ENCODE measurements around the gene CRELD1. TPM values are rescaled to one million over a fixed set of nuclear protein-coding genes. Genes with fewer than 3 reads are reported as not detected.
A peak's percentile ranks its signal among the peaks of the same experiment; 100 is the strongest.

The CRELD1 gene
- total and polyA plus RNA-seq, 2 of the 13 experiments (the other 11 are each of a cell fraction or from before 2014, with no cell fraction given) = 27.1 to 61.9 TPM

- TF ChIP-seq HOXA9 (CRISPR knock-in tag; IDR thresholded peaks at IDR 0.05; ENCODE audit: borderline replicate concordance) (no peak), ZNF496 (CRISPR knock-in tag; IDR thresholded peaks at IDR 0.05; ENCODE audit: insufficient replicate concordance) (no peak), ZNF138 (CRISPR knock-in tag; IDR thresholded peaks at IDR 0.05; ENCODE audit: low read depth) (peak; percentile 69; the same call in 1 of the 2 replicates), MED13 (CRISPR knock-in tag; IDR thresholded peaks at IDR 0.05) (peak; percentile 81), HOXD1 (CRISPR knock-in tag; IDR thresholded peaks at IDR 0.05) (peak; percentile 74; the same call in 1 of the 2 replicates), ZNF570 (CRISPR knock-in tag; IDR thresholded peaks at IDR 0.05; ENCODE audit: borderline replicate concordance) (peak; percentile 82; the same call in 1 of the 2 replicates), ZNF598 (CRISPR knock-in tag; IDR thresholded peaks at IDR 0.05; ENCODE audit: borderline replicate concordance) (peak; percentile 80; the same call in 1 of the 2 replicates), CREBL2 (CRISPR knock-in tag; IDR thresholded peaks at IDR 0.05; ENCODE audit: borderline replicate concordance) (peak; percentile 32; the same call in 1 of the 2 replicates), TCF7L2 (IDR thresholded peaks at IDR 0.05; ENCODE audit: low read depth, low read length) (no peak), IKZF1 (IDR thresholded peaks at IDR 0.05) (no peak), ZNF337 (CRISPR knock-in tag; IDR thresholded peaks at IDR 0.05; ENCODE audit: borderline replicate concordance, low read depth) (no peak), ARID3A (IDR thresholded peaks at IDR 0.05; ENCODE audit: low read depth, low read length) (no peak), IKZF4 (CRISPR knock-in tag; IDR thresholded peaks at IDR 0.05; ENCODE audit: borderline replicate concordance, low read depth, not compliant biosample characterization) (peak; percentile 38), ZNF746 (CRISPR knock-in tag; IDR thresholded peaks at IDR 0.05) (peak; percentile 89), ZBTB42 (CRISPR knock-in tag; IDR thresholded peaks at IDR 0.05) (no peak; the same call in 1 of the 2 replicates), SNAPC5 (CRISPR knock-in tag; IDR thresholded peaks at IDR 0.05; ENCODE audit: borderline replicate concordance) (no peak), HMGA1 (CRISPR knock-in tag; conservative IDR thresholded peaks at IDR 0.05) (no peak), ZBTB2 (CRISPR knock-in tag; IDR thresholded peaks at IDR 0.05; ENCODE audit: low read depth) (no peak), TEAD2 (CRISPR knock-in tag; IDR thresholded peaks at IDR 0.05) (no peak), NCOA1 (CRISPR knock-in tag; IDR thresholded peaks at IDR 0.05) (no peak; the same call in 1 of the 2 replicates), FLYWCH1 (CRISPR knock-in tag; IDR thresholded peaks at IDR 0.05) (no peak; the same call in 1 of the 2 replicates), ZBTB14 (CRISPR knock-in tag; IDR thresholded peaks at IDR 0.05) (peak; percentile 44; the same call in 1 of the 2 replicates), PRPF4 (IDR thresholded peaks at IDR 0.05; ENCODE audit: low read depth, low read length, poor library complexity, severe bottlenecking) (no peak), SRSF1 (optimal IDR thresholded peaks at IDR 0.05; ENCODE audit: low read depth, low read length) (no peak), GFI1 (CRISPR knock-in tag; IDR thresholded peaks at IDR 0.05; ENCODE audit: borderline replicate concordance) (peak; percentile 47; the same call in 1 of the 2 replicates)
These were observed 43.2 kb upstream of the CRELD1 start, which contains the start of gene JAGN1 (continued) for GRCh38 chr3:9890249-9891071.
